K562 (cell line): ENCODE data around the gene ENTPD8. TPM values are rescaled to one million over a fixed set of nuclear protein-coding genes. Genes with fewer than 3 reads are reported as not detected.

Experiments
- ATAC-seq: fragments of 200-7000 bp; cut with Tn5 transposase; 3 replicates; pipeline ENCODE4 v1.9.1; 2020; ENCODE audit warnings: moderate library complexity
- BruUV-seq: library from RNA; stranded (reverse); fragments of 400-500 nt; replicated peaks from 2 replicates; lab custom pipeline; 2021; lab: Mats Ljungman, UMichigan
- CTCF ChIA-PET: fragments of 300-600 bp; formaldehyde crosslinking; extraction: SDS; loops from one replicate; lab custom pipeline; 2021; ENCODE audit warnings: low intra/inter-chr PET ratio; lab: Yijun Ruan, JAX
- POLR2A ChIA-PET: fragments of 300-600, 350-650 bp; sonication (Branson Sonifier 250); formaldehyde crosslinking; extraction: SDS; loops from one replicate; lab custom pipeline; 2021; ENCODE audit warnings: antibody characterized with exemption, inconsistent platforms; lab: Yijun Ruan, JAX
- DNase-seq, 4 experiments: peaks; one replicate each; pipeline versions ENCODE4 v3.0.0 to v3.0.0-alpha.2; 2011 to 2018; ENCODE audit warnings: low spot score in 3 of 4, mixed read lengths in 3 of 4; ENCODE audit errors: extremely low read depth in 1 of 4
- FAIRE-seq: peaks from 2 replicates; lab custom pipeline; 2011; peaks lifted over from hg19 to GRCh38; lab: Jason Lieb, UNC
- H2AFZ ChIP-seq: 2 replicates; pipeline ENCODE4 v1.6.0; 2011; ENCODE audit warnings: low read depth, low read length, control low read depth, inconsistent platforms
- H3K27ac ChIP-seq: fragments of 200-600 bp; 3 replicates; pipeline ENCODE4 v1.8.0; 2011; ENCODE audit warnings: low read depth, mild to moderate bottlenecking, control low read depth, inconsistent platforms, low read length, moderate library complexity, mixed read lengths; ENCODE audit errors: extremely low read depth
- H3K27me3 ChIP-seq, 2 experiments: fragments of 300-600 bp in 1 of 2; 2 replicates in 1 of 2; 3 replicates in 1 of 2; pipeline versions ENCODE4 v1.6.0 to v1.8.0; 2011; ENCODE audit warnings: inconsistent platforms in 2 of 2, low read length in 2 of 2, mild to moderate bottlenecking in 1 of 2, mixed read lengths in 1 of 2, moderate library complexity in 1 of 2; ENCODE audit not compliant: control insufficient read depth in 2 of 2, insufficient read depth in 2 of 2
- H3K36me3 ChIP-seq: fragments of 300-600 bp; 3 replicates; pipeline ENCODE4 v1.8.0; 2011; ENCODE audit warnings: mild to moderate bottlenecking, low read length, inconsistent platforms; ENCODE audit not compliant: control insufficient read depth, insufficient read depth
- H3K4me1 ChIP-seq, 2 experiments: fragments of 200-600 bp in 1 of 2; replicated peaks in 1 of 2; 2 replicates in 1 of 2; 3 replicates in 1 of 2; pipeline versions ENCODE4 v1.5.1 to v1.8.0; 2011; ENCODE audit warnings: inconsistent platforms in 2 of 2, low read length in 2 of 2, mild to moderate bottlenecking in 1 of 2, mixed read lengths in 1 of 2, moderate library complexity in 1 of 2; ENCODE audit not compliant: control insufficient read depth in 2 of 2, insufficient read depth in 2 of 2
- H3K4me2 ChIP-seq: 2 replicates; pipeline ENCODE4 v1.6.1; 2011; ENCODE audit warnings: low read length, control low read depth, inconsistent platforms, mixed read lengths; ENCODE audit not compliant: insufficient read depth
- H3K4me3 ChIP-seq: fragments of 200-600 bp; sonication (generic), shearing (Covaris generic); 2 replicates; pipeline ENCODE4 v1.5.1; 2016; ENCODE audit warnings: control low read depth, inconsistent platforms
- H3K79me2 ChIP-seq: fragments of 200-600 bp; 3 replicates; pipeline ENCODE4 v1.8.0; 2011; ENCODE audit warnings: low read length, inconsistent platforms; ENCODE audit not compliant: control insufficient read depth, insufficient read depth
- H3K9ac ChIP-seq, 2 experiments: 2 replicates each; pipeline versions ENCODE4 v1.6.0 to v1.6.1; 2011; ENCODE audit warnings: low read depth in 2 of 2, low read length in 2 of 2, control low read depth in 1 of 2, inconsistent platforms in 1 of 2, mild to moderate bottlenecking in 1 of 2, mixed read lengths in 1 of 2; ENCODE audit not compliant: insufficient read depth in 1 of 2
- H3K9me1 ChIP-seq: one replicate; pipeline ENCODE4 v1.6.0; 2011; ENCODE audit warnings: inconsistent platforms, mild to moderate bottlenecking, low read length, moderate library complexity; ENCODE audit not compliant: control insufficient read depth, insufficient read depth
- H3K9me3 ChIP-seq: replicated peaks from 2 replicates; pipeline ENCODE4 v1.5.1; 2011; ENCODE audit warnings: low read depth, low read length, inconsistent platforms; ENCODE audit not compliant: control insufficient read depth, insufficient read depth
- H4K20me1 ChIP-seq: replicated peaks from 2 replicates; pipeline ENCODE4 v1.6.1; 2011; ENCODE audit warnings: low read length, inconsistent platforms, mixed read lengths; ENCODE audit not compliant: control insufficient read depth, insufficient read depth
- ARNT ChIP-seq, 2 experiments: fragments of 450-650 bp; IDR thresholded peaks; 2 replicates each; pipeline ENCODE4 v1.6.1; 2016; ENCODE audit warnings: mild to moderate bottlenecking in 1 of 2
- BRD9 ChIP-seq: fragments of 450-650 bp; IDR thresholded peaks from 2 replicates; pipeline ENCODE4 v1.6.1; 2018; ENCODE audit warnings: low read depth; ENCODE audit not compliant: partially characterized antibody
- CEBPB ChIP-seq: fragments of 450-650 bp; IDR thresholded peaks from 2 replicates; pipeline ENCODE4 v1.6.1; 2016; ENCODE audit warnings: missing genetic modification characterization, missing compliant biosample characterization
- CHD1 ChIP-seq: fragments of 200-600 bp; sonication (generic); IDR thresholded peaks from one replicate; pipeline ENCODE4 v1.6.1; 2012; ENCODE audit warnings: mild to moderate bottlenecking, moderate library complexity, low read length, inconsistent platforms
- DNMT1 ChIP-seq: fragments of 450-650 bp; IDR thresholded peaks from 2 replicates; pipeline ENCODE4 v1.6.1; 2016; ENCODE audit warnings: antibody characterized with exemption, mild to moderate bottlenecking
- HIVEP1 ChIP-seq: fragments of 250-450 bp; sonication (Bioruptor Pico); IDR thresholded peaks from 2 replicates; pipeline ENCODE4 v1.4.0; 2020; ENCODE audit warnings: mild to moderate bottlenecking
- HLTF ChIP-seq: fragments of 450-650 bp; IDR thresholded peaks from 2 replicates; pipeline ENCODE4 v1.6.1; 2016
- PHB ChIP-seq: fragments of 250-450 bp; sonication (Bioruptor Pico); IDR thresholded peaks from 2 replicates; pipeline ENCODE4 v1.5.0; 2021
- SMAD1 ChIP-seq: fragments of 150-350 bp; IDR thresholded peaks from 2 replicates; pipeline ENCODE4 v1.6.1; 2014; ENCODE audit warnings: low read length, low read depth; ENCODE audit not compliant: partially characterized antibody
- STAT5A ChIP-seq: IDR thresholded peaks from 2 replicates; pipeline ENCODE4 v1.6.1; 2012; ENCODE audit warnings: low read length, inconsistent platforms, borderline replicate concordance
- TAF7 ChIP-seq: fragments of 450-650 bp; IDR thresholded peaks from 2 replicates; pipeline ENCODE4 v1.6.1; 2016; ENCODE audit warnings: missing genetic modification characterization, missing compliant biosample characterization
- ZFP36 ChIP-seq: fragments of 150-350 bp; IDR thresholded peaks from 2 replicates; pipeline ENCODE4 v1.6.1; 2018; ENCODE audit warnings: low read length, low read depth; ENCODE audit not compliant: partially characterized antibody
- ZNF140 ChIP-seq: fragments of 250-450 bp; sonication (Bioruptor Pico); IDR thresholded peaks from 2 replicates; pipeline ENCODE4 v1.8.0; 2021; ENCODE audit warnings: moderate library complexity, mild to moderate bottlenecking, inconsistent platforms
- ZNF165 ChIP-seq: fragments of 250-450 bp; sonication (Bioruptor Pico); IDR thresholded peaks from 2 replicates; pipeline ENCODE4 v1.4.0; 2020; ENCODE audit warnings: borderline replicate concordance
- ZNF174 ChIP-seq: fragments of 250-450 bp; sonication (Bioruptor Pico); IDR thresholded peaks from 2 replicates; pipeline ENCODE4 v1.4.0; 2020; ENCODE audit warnings: mild to moderate bottlenecking
- ZNF239 ChIP-seq: fragments of 250-450 bp; sonication (Bioruptor Pico); IDR thresholded peaks from 2 replicates; pipeline ENCODE4 v1.4.0; 2020; ENCODE audit warnings: mild to moderate bottlenecking
- ZNF436 ChIP-seq: fragments of 250-450, 450-650 bp; sonication (Bioruptor Pico); formaldehyde crosslinking; IDR thresholded peaks from 2 replicates; pipeline ENCODE4 v1.7.0; 2020; ENCODE audit warnings: mild to moderate bottlenecking
- WGBS: fragments of 100-300 bp; shearing (Covaris generic); methylation state at CpG from one replicate; pipeline ENCODE4 v1.1.6; 2016; ENCODE audit warnings: low coverage, mixed read lengths; ENCODE audit not compliant: insufficient coverage; ENCODE audit errors: missing lambda C conversion rate; 5-methylcytosine and 5-hydroxymethylcytosine counted together
- in situ Hi-C: fragments of 300-500 bp; cut with MboI; formaldehyde crosslinking; loops from 4 replicates; pipeline ENCODE4 v1.15.0; 2018; ENCODE audit warnings: inconsistent platforms, mixed read lengths
- intact Hi-C: fragments of 100-400 bp; cut with micrococcal nuclease; formaldehyde crosslinking; loops from 2 replicates; pipeline ENCODE4 v1.14.2; 2022
- polyA plus RNA-seq, 8 experiments: library from polyadenylated mRNA; depleted of rRNA in 4 of 8; stranded (reverse) in 5 of 8; unstranded in 3 of 8; fragments of >200 nt; fragmentation: Nextera tagmentation in 2 of 8; fragmentation: Illumina TruSeq in 1 of 8; extraction: Ambion mirVana in 2 of 8; extraction: Trizol in 1 of 8; gene quantifications; 2 replicates each; pipeline versions ENCODE4 v1.2.1 to v1.2.3, GENCODE V29; 2011 to 2014; ENCODE audit warnings: inconsistent platforms in 1 of 8, missing spikeins in 1 of 8
- total RNA-seq, 7 experiments: library from RNA; depleted of rRNA in 6 of 7; stranded (reverse); fragments of >200 nt in 6 of 7; fragmentation: Illumina TruSeq in 2 of 7; extraction: Trizol in 2 of 7; gene quantifications; 2 replicates each; pipeline versions ENCODE4 v1.2.1 to v1.2.3, GENCODE V29; 2011 to 2021; ENCODE audit warnings: low replicate concordance in 1 of 7

ENTPD8 gene
- total and polyA plus RNA-seq, 9 of the 15 experiments (the other 6 are each of a cell fraction or from before 2014, with no cell fraction given), result 0.06 to 0.27 (median 0.19) TPM; not detected in 5

GRCh38 chr9:137429974-137430722, 11.0 kb downstream of the ENTPD8 start (continued):
- TF ChIP-seq ZNF174, result no peak
- no peak for TF ChIP-seq CHD1
- TF ChIP-seq BRD9, result no peak
- no peak for TF ChIP-seq ZNF140 (CRISPR knock-in tag)
- no peak for TF ChIP-seq STAT5A

- no peaks in the 10 kb centered on the region for H4K20me1 ChIP-seq
- no TSS peak for BruUV-seq
- DNase-seq (no peak), ATAC-seq (no peak), FAIRE-seq (no peak)
- no peak for TF ChIP-seq ZNF239
- TF ChIP-seq ZFP36, result no peak
- no peak for TF ChIP-seq ARNT (IDR thresholded peaks at IDR 0.05)
- no peak for TF ChIP-seq TAF7 (tag)
- TF ChIP-seq HLTF, result no peak
- TF ChIP-seq SMAD1, result no peak
- TF ChIP-seq HIVEP1 (CRISPR knock-in tag), result no peak
- no peak for TF ChIP-seq PHB (CRISPR knock-in tag)
- TF ChIP-seq CEBPB (tag), result no peak
- TF ChIP-seq ZNF436 (CRISPR knock-in tag), result no peak
- TF ChIP-seq ZNF165 (CRISPR knock-in tag), result no peak
- TF ChIP-seq DNMT1, result no peak
- ChIA-PET CTCF (no interaction called here), POLR2A (no interaction called here)
- H3K9me1 ChIP-seq, result no peaks in the 10 kb centered on the region
- H3K4me1 ChIP-seq, result peaks cover 17 to 84% of the 10 kb centered on the region in 2 experiments
- peak overlapping the region in 1 of 2 experiments; percentile 89; a peak in 2 of 4 replicates for H3K9ac ChIP-seq
- no peaks in the 10 kb centered on the region for H3K79me2 ChIP-seq
- no peaks in the 10 kb centered on the region for H3K36me3 ChIP-seq
- no peaks in the 10 kb centered on the region for H3K27me3 ChIP-seq
- in situ Hi-C loops (no loop called here), intact Hi-C loops (loop anchor here (10.0 kb wide), 1 partner anchor 125 kb away; the partner anchor contains the start of gene NRARP)
- 24% methylated on average over 10 of the region's 14 CpGs for WGBS
- H3K4me2 ChIP-seq, result peak overlapping the region; percentile 81; the same call in 1 of the 2 replicates
- H3K4me3 ChIP-seq, result no peak overlapping the region
- no peak overlapping the region for H2AFZ ChIP-seq
- H3K27ac ChIP-seq, result no peak overlapping the region
- no peaks in the 10 kb centered on the region for H3K9me3 ChIP-seq
Measured at GRCh38 chr9:137429546-137429890, 11.6 kb downstream of the ENTPD8 start.
